GM12865 (cell line): ENCODE data around the gene LIAS.
A peak's percentile ranks its signal among the peaks of the same experiment; 100 is the strongest.

Experiments
- DNase-seq: peaks from one replicate; pipeline ENCODE4 v3.0.0; 2010; ENCODE audit warnings: low read depth
- H3K4me3 ChIP-seq: 2 replicates; pipeline ENCODE4 v1.5.1; 2011; ENCODE audit warnings: mild to moderate bottlenecking, low read depth, low read length, control low read depth
- CTCF ChIP-seq: IDR thresholded peaks from 2 replicates; pipeline ENCODE4 v1.5.1; 2011; ENCODE audit warnings: low read length, control low read depth, low read depth, inconsistent platforms; ENCODE audit not compliant: insufficient read depth; ENCODE audit errors: missing control alignments

LIAS gene

DNA sequence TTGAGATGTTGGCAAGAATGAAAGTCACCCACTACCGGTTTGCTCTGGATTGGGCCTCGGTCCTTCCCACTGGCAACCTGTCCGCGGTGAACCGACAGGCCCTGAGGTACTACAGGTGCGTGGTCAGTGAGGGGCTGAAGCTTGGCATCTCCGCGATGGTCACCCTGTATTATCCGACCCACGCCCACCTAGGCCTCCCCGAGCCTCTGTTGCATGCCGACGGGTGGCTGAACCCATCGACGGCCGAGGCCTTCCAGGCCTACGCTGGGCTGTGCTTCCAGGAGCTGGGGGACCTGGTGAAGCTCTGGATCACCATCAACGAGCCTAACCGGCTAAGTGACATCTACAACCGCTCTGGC is 12.4 kb upstream of the LIAS start:
- no peak for TF ChIP-seq CTCF
- no peak for DNase-seq
- no peak overlapping the region for H3K4me3 ChIP-seq

GRCh38 chr4:39446842-39447573 is 11.8 kb upstream of the LIAS start:
- peak; percentile 23 for TF ChIP-seq CTCF
- peak; percentile 91 for DNase-seq
- peak overlapping the region; percentile 16 for H3K4me3 ChIP-seq

- TF ChIP-seq CTCF: no peak
- no peak for DNase-seq
- H3K4me3 ChIP-seq: no peak overlapping the region
Measured at GRCh38 chr4:39450618-39451017, 8.2 kb upstream of the LIAS start.

DNA sequence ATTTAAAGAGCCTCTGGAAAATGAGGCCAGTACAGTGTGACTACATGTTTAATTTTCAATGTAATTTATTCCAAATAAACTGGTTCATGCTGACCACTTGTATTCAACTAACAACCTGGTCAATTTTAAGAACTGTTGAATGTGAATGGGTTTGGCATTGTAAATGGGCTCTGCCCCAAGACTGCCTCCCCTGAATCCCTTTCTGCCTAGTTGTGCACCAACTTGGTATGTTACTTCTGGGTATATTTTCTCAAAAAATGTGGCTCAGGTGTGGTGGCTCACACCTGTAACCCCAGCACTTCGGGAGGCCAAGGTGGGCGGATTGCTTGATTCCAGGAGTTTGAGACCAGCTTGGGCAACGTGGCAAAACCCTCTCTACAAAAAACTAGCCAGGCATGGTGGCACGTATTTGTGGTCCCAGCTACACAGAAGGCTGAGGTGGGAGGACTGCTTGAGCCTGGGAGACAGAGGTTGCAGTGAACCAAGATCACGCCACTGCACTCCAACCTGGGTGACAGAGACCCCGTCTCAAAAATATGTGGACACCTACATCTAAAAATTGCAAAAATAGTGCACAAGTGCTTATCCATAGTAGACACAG is 7.3 kb upstream of the LIAS start:
- H3K4me3 ChIP-seq: no peak overlapping the region
- TF ChIP-seq CTCF: no peak
- DNase-seq: no peak

DNA sequence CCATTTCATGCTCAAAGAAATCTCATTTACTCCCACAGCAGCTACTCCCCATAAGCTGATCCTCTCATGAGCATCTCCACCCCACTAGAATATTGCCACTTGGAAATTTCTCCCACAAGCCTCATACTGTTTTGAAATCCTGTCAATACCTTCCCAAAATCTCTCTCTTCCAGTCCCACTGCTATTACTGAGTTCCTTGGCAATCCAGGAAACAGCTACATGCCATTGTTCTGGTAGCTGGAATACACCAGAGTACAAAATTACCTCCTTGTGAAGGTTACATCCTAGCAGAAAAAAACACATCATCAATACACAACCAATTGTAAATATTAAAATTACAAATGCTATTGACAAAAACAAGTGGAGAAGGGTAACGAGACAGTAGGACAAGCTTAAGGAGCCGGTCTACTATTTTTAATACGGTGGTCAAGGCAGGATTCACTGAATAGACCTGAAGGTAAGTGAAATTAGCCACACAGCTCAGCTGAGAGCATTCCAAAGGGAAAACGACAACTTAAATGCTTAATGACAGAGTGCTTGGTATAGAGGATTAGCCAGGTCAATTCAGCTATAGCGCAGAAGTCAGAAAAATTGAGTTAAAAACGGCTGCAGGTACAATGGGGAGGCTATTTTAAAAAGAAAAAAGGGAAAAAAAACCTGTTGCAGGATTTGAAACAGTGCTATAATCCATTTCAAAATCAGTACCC is 6.5 kb upstream of the LIAS start:
- no peak overlapping the region for H3K4me3 ChIP-seq
- TF ChIP-seq CTCF: no peak
- DNase-seq: no peak

GRCh38 chr4:39452860-39453587 is 5.8 kb upstream of the LIAS start:
- no peak for TF ChIP-seq CTCF
- H3K4me3 ChIP-seq: no peak overlapping the region
- DNase-seq: no peak
